ENCODE measurements around the gene LAMA1.

Gene LAMA1

GRCh38 chr18:7049951-7050350 is 67.6 kb downstream of the LAMA1 start:
- in situ Hi-C loops (cut with HindIII; ENCODE audit: low sequenced_read_pairs) = no loop called here

GRCh38 chr18:7048081-7048480 is 69.5 kb downstream of the LAMA1 start:
- in situ Hi-C loops (cut with HindIII; ENCODE audit: low sequenced_read_pairs) = no loop called here

GRCh38 chr18:7047336-7047735 is 70.3 kb downstream of the LAMA1 start:
- in situ Hi-C loops (cut with HindIII; ENCODE audit: low sequenced_read_pairs) = no loop called here

- in situ Hi-C loops (cut with HindIII; ENCODE audit: low sequenced_read_pairs) = no loop called here
Observed at GRCh38 chr18:7038330-7038851, 79.2 kb downstream of the LAMA1 start.

GRCh38 chr18:7037470-7037869 is 80.1 kb downstream of the LAMA1 start:
- in situ Hi-C loops (cut with HindIII; ENCODE audit: low sequenced_read_pairs) = no loop called here

GRCh38 chr18:7035807-7036206 is 81.8 kb downstream of the LAMA1 start:
- in situ Hi-C loops (cut with HindIII; ENCODE audit: low sequenced_read_pairs) = no loop called here

- in situ Hi-C loops (cut with HindIII; ENCODE audit: low sequenced_read_pairs) = no loop called here
Observed at GRCh38 chr18:7034924-7035323, 82.7 kb downstream of the LAMA1 start.

- in situ Hi-C loops (cut with HindIII; ENCODE audit: low sequenced_read_pairs) = no loop called here
Observed at GRCh38 chr18:7032537-7032936, 85.1 kb downstream of the LAMA1 start.

GRCh38 chr18:7028625-7029024 is 89.0 kb downstream of the LAMA1 start:
- in situ Hi-C loops (cut with HindIII; ENCODE audit: low sequenced_read_pairs) = no loop called here

GRCh38 chr18:7025194-7025593 is 92.4 kb downstream of the LAMA1 start:
- in situ Hi-C loops (cut with HindIII; ENCODE audit: low sequenced_read_pairs) = no loop called here

- in situ Hi-C loops (cut with HindIII; ENCODE audit: low sequenced_read_pairs) = no loop called here
Observed at GRCh38 chr18:7023581-7023980, 94.0 kb downstream of the LAMA1 start.

- in situ Hi-C loops (cut with HindIII; ENCODE audit: low sequenced_read_pairs) = no loop called here
Observed at GRCh38 chr18:7023063-7023580, 94.5 kb downstream of the LAMA1 start.

GRCh38 chr18:7021994-7022840 is 95.4 kb downstream of the LAMA1 start:
- in situ Hi-C loops (cut with HindIII; ENCODE audit: low sequenced_read_pairs) = no loop called here

GRCh38 chr18:7020995-7021777 is 96.4 kb downstream of the LAMA1 start:
- in situ Hi-C loops (cut with HindIII; ENCODE audit: low sequenced_read_pairs) = no loop called here

GRCh38 chr18:7017013-7017412 is 100.6 kb downstream of the LAMA1 start:
- in situ Hi-C loops (cut with HindIII; ENCODE audit: low sequenced_read_pairs) = no loop called here

GRCh38 chr18:7011142-7011541 is 106.5 kb downstream of the LAMA1 start:
- in situ Hi-C loops (cut with HindIII; ENCODE audit: low sequenced_read_pairs) = no loop called here

- in situ Hi-C loops (cut with HindIII; ENCODE audit: low sequenced_read_pairs) = no loop called here
Observed at GRCh38 chr18:7004009-7004408, 113.6 kb downstream of the LAMA1 start.

GRCh38 chr18:7002107-7002506 is 115.5 kb downstream of the LAMA1 start:
- in situ Hi-C loops (cut with HindIII; ENCODE audit: low sequenced_read_pairs) = no loop called here

GRCh38 chr18:7000484-7001096 is 117.0 kb downstream of the LAMA1 start:
- in situ Hi-C loops (cut with HindIII; ENCODE audit: low sequenced_read_pairs) = no loop called here

- in situ Hi-C loops (cut with HindIII; ENCODE audit: low sequenced_read_pairs) = no loop called here
Observed at GRCh38 chr18:6997808-6998207, 119.8 kb downstream of the LAMA1 start.

GRCh38 chr18:6994771-6995430 is 122.7 kb downstream of the LAMA1 start:
- in situ Hi-C loops (cut with HindIII; ENCODE audit: low sequenced_read_pairs) = no loop called here

Data from DLD1 (cell line).